GM23248 (cell line): ENCODE data around the gene ARHGEF38.

Source experiments
- EZH2 ChIP-seq: fragments of 200-600 bp; sonication (generic); IDR thresholded peaks from 2 replicates; pipeline ENCODE4 v1.6.1; 2018; ENCODE audit warnings: antibody characterized with exemption, mild to moderate bottlenecking; ENCODE audit not compliant: insufficient read depth, poor library complexity, severe bottlenecking
- EZH2phosphoT487 ChIP-seq: fragments of 200-600 bp; sonication (generic); IDR thresholded peaks from 2 replicates; pipeline ENCODE4 v1.6.1; 2018; ENCODE audit warnings: antibody characterized with exemption, moderate library complexity, mild to moderate bottlenecking, low read depth; ENCODE audit not compliant: insufficient read depth

- no peak for TF ChIP-seq EZH2
- no peak for TF ChIP-seq EZH2phosphoT487
Observed at GRCh38 chr4:105659190-105659589, 106.8 kb downstream of the ARHGEF38 start.
